ENCODE measurements around the gene DDIAS.
A peak's percentile ranks its signal among the peaks of the same experiment; 100 is the strongest.

The DDIAS gene

DNA sequence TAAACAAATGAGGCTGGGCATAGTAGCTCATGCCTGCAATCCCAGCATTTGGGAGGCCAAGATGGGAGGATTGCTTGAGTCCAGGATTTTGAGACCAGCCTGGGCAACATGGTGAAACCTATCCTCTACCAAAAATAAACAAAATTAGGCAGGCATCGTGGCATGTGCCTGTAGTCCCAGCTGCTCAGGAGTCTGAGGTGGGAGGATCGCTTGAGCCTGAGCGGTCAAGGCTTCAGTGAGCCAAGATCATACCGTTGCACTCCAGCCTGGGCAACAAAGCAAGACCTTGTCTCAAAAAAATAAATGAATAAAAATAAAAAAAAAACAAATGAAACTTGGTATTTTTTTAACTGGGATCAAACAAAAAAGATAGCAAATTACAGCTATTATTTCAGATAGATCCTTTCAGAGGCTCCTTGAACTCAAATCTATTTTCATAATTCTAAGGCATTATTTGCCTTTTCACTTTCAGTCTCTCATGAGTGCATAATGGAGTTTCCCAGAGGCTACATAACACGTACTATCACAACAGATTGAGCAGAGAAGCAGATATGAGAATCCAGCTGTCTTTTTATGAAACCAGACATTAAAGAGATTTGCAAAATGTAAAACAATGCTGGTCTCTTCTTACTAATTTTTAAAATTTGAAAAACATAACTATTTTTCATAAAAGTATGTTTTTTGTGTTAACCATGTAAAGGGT, 23.1 kb downstream of the DDIAS start:
- Histone ChIP-seq H4K20me1 (ENCODE audit: insufficient read depth, low read length) (no peaks in the 10 kb centered on the region), H3K9ac (ENCODE audit: low read length) (no peak overlapping the region), H3K9me2 (ENCODE audit: low read depth, low read length) (no peaks in the 10 kb centered on the region), H3K36me3 (ENCODE audit: insufficient read depth, low read length) (peaks cover 65% of the 10 kb centered on the region), H3K4me2 (ENCODE audit: low read length) (no peak overlapping the region), H3K4me3 (ENCODE audit: low read depth, low read length, poor library complexity, severe bottlenecking) (no peak overlapping the region), H3K27me3 (ENCODE audit: insufficient read depth, low read length) (no peaks in the 10 kb centered on the region), H2AFZ (ENCODE audit: low read length) (no peak overlapping the region), H3K79me2 (ENCODE audit: insufficient read depth, low read length) (no peaks in the 10 kb centered on the region), H3K4me1 (ENCODE audit: insufficient read depth, low read length, severe bottlenecking) (peaks cover 50% of the 10 kb centered on the region), H3K27ac (ENCODE audit: low read depth, low read length, poor library complexity, severe bottlenecking) (peak overlapping the region; percentile 23), H3F3A (ENCODE audit: insufficient read depth, low read length) (no peaks in the 10 kb centered on the region), H3K9me3 (ENCODE audit: low read length) (no peaks in the 10 kb centered on the region)
- TF ChIP-seq, protein P1, sequence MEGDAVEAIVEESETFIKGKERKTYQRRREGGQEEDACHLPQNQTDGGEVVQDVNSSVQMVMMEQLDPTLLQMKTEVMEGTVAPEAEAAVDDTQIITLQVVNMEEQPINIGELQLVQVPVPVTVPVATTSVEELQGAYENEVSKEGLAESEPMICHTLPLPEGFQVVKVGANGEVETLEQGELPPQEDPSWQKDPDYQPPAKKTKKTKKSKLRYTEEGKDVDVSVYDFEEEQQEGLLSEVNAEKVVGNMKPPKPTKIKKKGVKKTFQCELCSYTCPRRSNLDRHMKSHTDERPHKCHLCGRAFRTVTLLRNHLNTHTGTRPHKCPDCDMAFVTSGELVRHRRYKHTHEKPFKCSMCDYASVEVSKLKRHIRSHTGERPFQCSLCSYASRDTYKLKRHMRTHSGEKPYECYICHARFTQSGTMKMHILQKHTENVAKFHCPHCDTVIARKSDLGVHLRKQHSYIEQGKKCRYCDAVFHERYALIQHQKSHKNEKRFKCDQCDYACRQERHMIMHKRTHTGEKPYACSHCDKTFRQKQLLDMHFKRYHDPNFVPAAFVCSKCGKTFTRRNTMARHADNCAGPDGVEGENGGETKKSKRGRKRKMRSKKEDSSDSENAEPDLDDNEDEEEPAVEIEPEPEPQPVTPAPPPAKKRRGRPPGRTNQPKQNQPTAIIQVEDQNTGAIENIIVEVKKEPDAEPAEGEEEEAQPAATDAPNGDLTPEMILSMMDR (IDR thresholded peaks at IDR 0.05; ENCODE audit: low read length), result no peak
- no peak for TF ChIP-seq EZH2 (IDR thresholded peaks at IDR 0.05; ENCODE audit: borderline replicate concordance, low read length)

DNA sequence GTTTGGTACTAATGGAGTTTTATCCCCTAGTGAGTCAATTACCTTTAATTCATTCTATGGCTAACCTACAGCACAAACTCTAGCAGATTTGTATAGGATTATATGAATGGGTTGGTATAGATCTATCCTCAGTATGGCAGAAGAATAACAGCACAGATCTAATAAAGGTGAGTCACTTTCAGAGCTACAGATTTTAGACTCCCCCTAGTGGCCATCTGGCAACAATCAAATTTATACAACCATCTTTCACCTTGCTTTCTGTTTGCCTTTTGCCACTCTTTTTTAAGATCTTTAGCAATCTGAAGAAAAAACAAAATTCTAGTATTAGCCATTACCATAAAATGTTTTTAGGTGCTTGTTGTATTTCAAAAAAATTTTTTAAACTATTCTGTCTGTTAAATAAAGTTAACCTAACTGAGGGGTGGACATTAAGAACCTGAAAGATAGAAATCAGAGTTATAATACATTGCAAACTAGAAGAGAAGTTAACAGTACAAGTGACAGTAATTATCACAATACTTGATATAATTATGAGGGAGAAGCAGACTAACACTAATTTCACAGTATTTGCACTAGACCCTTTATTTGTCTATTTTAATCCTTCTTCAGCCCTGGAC, 25.8 kb downstream of the DDIAS start:
- H3K4me3 ChIP-seq (ENCODE audit: low read depth, low read length, poor library complexity, severe bottlenecking), result no peak overlapping the region
- peaks cover 57% of the 10 kb centered on the region for H3K36me3 ChIP-seq (ENCODE audit: insufficient read depth, low read length)
- H3K4me2 ChIP-seq (ENCODE audit: low read length), result no peak overlapping the region
- no peaks in the 10 kb centered on the region for H3K9me2 ChIP-seq (ENCODE audit: low read depth, low read length)
- H2AFZ ChIP-seq (ENCODE audit: low read length), result no peak overlapping the region
- H3K27me3 ChIP-seq (ENCODE audit: insufficient read depth, low read length), result no peaks in the 10 kb centered on the region
- no peaks in the 10 kb centered on the region for H4K20me1 ChIP-seq (ENCODE audit: insufficient read depth, low read length)
- no peaks in the 10 kb centered on the region for H3K9me3 ChIP-seq (ENCODE audit: low read length)
- H3K9ac ChIP-seq (ENCODE audit: low read length), result no peak overlapping the region; the same call in 1 of the 2 replicates
- H3K27ac ChIP-seq (ENCODE audit: low read depth, low read length, poor library complexity, severe bottlenecking), result peak overlapping the region; percentile 43
- H3K79me2 ChIP-seq (ENCODE audit: insufficient read depth, low read length), result no peaks in the 10 kb centered on the region
- no peak for TF ChIP-seq EZH2 (IDR thresholded peaks at IDR 0.05; ENCODE audit: borderline replicate concordance, low read length)
- TF ChIP-seq, protein P1 (IDR thresholded peaks at IDR 0.05; ENCODE audit: low read length), result peak; percentile 80
- H3K4me1 ChIP-seq (ENCODE audit: insufficient read depth, low read length, severe bottlenecking), result peaks cover 49% of the 10 kb centered on the region
- no peaks in the 10 kb centered on the region for H3F3A ChIP-seq (ENCODE audit: insufficient read depth, low read length)

DNA sequence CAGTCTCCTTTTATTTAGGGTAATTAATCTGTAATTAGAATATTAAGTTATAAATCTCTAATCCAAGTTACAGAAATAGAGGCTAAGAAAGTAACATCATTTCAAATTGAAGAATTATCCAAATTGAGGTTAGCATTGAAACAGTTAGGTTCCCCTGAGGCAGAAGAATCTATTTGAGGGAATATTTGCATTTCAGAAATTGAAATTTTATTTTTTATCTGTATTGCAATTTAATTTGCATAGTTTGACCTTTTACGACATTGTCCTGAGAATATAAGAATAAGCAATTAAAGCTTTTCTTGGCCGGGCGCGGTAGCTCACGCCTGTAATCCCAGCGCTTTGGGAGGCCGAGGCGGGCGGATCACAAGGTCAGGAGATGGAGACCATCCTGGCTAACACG, 27.6 kb downstream of the DDIAS start:
- H3F3A ChIP-seq (ENCODE audit: insufficient read depth, low read length), result no peaks in the 10 kb centered on the region
- no peaks in the 10 kb centered on the region for H4K20me1 ChIP-seq (ENCODE audit: insufficient read depth, low read length)
- H3K27me3 ChIP-seq (ENCODE audit: insufficient read depth, low read length), result no peaks in the 10 kb centered on the region
- peaks cover 45% of the 10 kb centered on the region for H3K4me1 ChIP-seq (ENCODE audit: insufficient read depth, low read length, severe bottlenecking)
- H3K27ac ChIP-seq (ENCODE audit: low read depth, low read length, poor library complexity, severe bottlenecking), result peak overlapping the region; percentile 5
- H3K4me3 ChIP-seq (ENCODE audit: low read depth, low read length, poor library complexity, severe bottlenecking), result no peak overlapping the region
- H3K79me2 ChIP-seq (ENCODE audit: insufficient read depth, low read length), result no peaks in the 10 kb centered on the region
- H3K9me3 ChIP-seq (ENCODE audit: low read length), result no peaks in the 10 kb centered on the region
- H3K4me2 ChIP-seq (ENCODE audit: low read length), result no peak overlapping the region
- TF ChIP-seq, protein P1 (IDR thresholded peaks at IDR 0.05; ENCODE audit: low read length), result no peak
- no peak for TF ChIP-seq EZH2 (IDR thresholded peaks at IDR 0.05; ENCODE audit: borderline replicate concordance, low read length)
- H3K9me2 ChIP-seq (ENCODE audit: low read depth, low read length), result no peaks in the 10 kb centered on the region
- H3K36me3 ChIP-seq (ENCODE audit: insufficient read depth, low read length), result peaks cover 58% of the 10 kb centered on the region
- no peak overlapping the region for H2AFZ ChIP-seq (ENCODE audit: low read length)
- H3K9ac ChIP-seq (ENCODE audit: low read length), result no peak overlapping the region
